Upper lobe of left lung (tissue), 4 donors: ENCODE data around the gene KRTAP1-1.

Experiments used
- CTCF ChIP-seq, 6 experiments: fragments of 450-650 bp in 4 of 6; fragments of 200-600 bp in 2 of 6; sonication (generic) in 2 of 6; IDR thresholded peaks; one replicate each; pipeline ENCODE4 v1.5.1; 2016 to 2019; ENCODE audit warnings: antibody characterized with exemption in 6 of 6
- POLR2A ChIP-seq, 4 donors: fragments of 450-650 bp; IDR thresholded peaks; one replicate each; pipeline ENCODE4 v1.5.1; 2016 to 2017; ENCODE audit warnings: antibody characterized with exemption in 4 of 4, mild to moderate bottlenecking in 2 of 4

GRCh38 chr17:41008811-41009210, 32.4 kb downstream of the KRTAP1-1 start, which contains the start of gene KRTAP3-1:
- no peak for TF ChIP-seq CTCF (IDR thresholded peaks at IDR 0.05)
- TF ChIP-seq POLR2A (IDR thresholded peaks at IDR 0.05): no peak
